Keratinocyte (primary cell): ENCODE measurements around the gene POLR1A. TPM values are rescaled to one million over a fixed set of nuclear protein-coding genes. Genes with fewer than 3 reads are reported as not detected.

Source experiments
- DNase-seq: peaks from one replicate; pipeline ENCODE4 v3.0.0-alpha.2; 2011; ENCODE audit warnings: low read depth, missing footprints, low spot score
- FAIRE-seq: peaks from 2 replicates; lab custom pipeline; 2011; peaks lifted over from hg19 to GRCh38; lab: Jason Lieb, UNC
- H2AFZ ChIP-seq: 2 replicates; pipeline ENCODE4 v1.6.0; 2012; ENCODE audit warnings: low read length, control low read depth, inconsistent platforms; ENCODE audit not compliant: control insufficient read depth
- H3K27ac ChIP-seq: 2 replicates; pipeline ENCODE4 v1.5.1; 2011; ENCODE audit warnings: low read length; ENCODE audit not compliant: control insufficient read depth, insufficient read depth
- H3K27me3 ChIP-seq: 3 replicates; pipeline ENCODE4 v1.6.0; 2011; ENCODE audit warnings: low read length; ENCODE audit not compliant: control insufficient read depth, insufficient read depth; ENCODE audit errors: extremely low read depth
- H3K36me3 ChIP-seq, 2 experiments: 2 replicates in 1 of 2; 3 replicates in 1 of 2; pipeline ENCODE4 v1.5.1; 2011; ENCODE audit warnings: low read length in 2 of 2, mild to moderate bottlenecking in 1 of 2; ENCODE audit not compliant: control insufficient read depth in 2 of 2, insufficient read depth in 2 of 2; ENCODE audit errors: extremely low read depth in 1 of 2
- H3K4me1 ChIP-seq: 3 replicates; pipeline ENCODE4 v1.5.1; 2011; ENCODE audit warnings: low read length; ENCODE audit not compliant: control insufficient read depth, insufficient read depth; ENCODE audit errors: extremely low read depth
- H3K4me2 ChIP-seq: 3 replicates; pipeline ENCODE4 v1.6.0; 2011; ENCODE audit warnings: low read depth, low read length; ENCODE audit not compliant: control insufficient read depth, insufficient read depth; ENCODE audit errors: extremely low read depth
- H3K4me3 ChIP-seq, 3 experiments: fragments of 200-600 bp in 1 of 3; sonication (generic) in 1 of 3; 2 replicates in 2 of 3; 3 replicates in 1 of 3; pipeline ENCODE4 v1.5.1; 2011 to 2016; ENCODE audit warnings: low read length in 3 of 3, mild to moderate bottlenecking in 3 of 3, control low read depth in 2 of 3, inconsistent platforms in 1 of 3, low read depth in 1 of 3, mixed read lengths in 1 of 3, mixed run types in 1 of 3, moderate library complexity in 1 of 3; ENCODE audit not compliant: control insufficient read depth in 2 of 3, insufficient read depth in 2 of 3; ENCODE audit errors: extremely low read depth in 1 of 3
- H3K79me2 ChIP-seq: 2 replicates; pipeline ENCODE4 v1.6.0; 2012; ENCODE audit warnings: low read length; ENCODE audit not compliant: control insufficient read depth, insufficient read depth
- H3K9ac ChIP-seq: 3 replicates; pipeline ENCODE4 v1.6.0; 2011; ENCODE audit warnings: low read length; ENCODE audit not compliant: control insufficient read depth, insufficient read depth; ENCODE audit errors: extremely low read depth
- H3K9me1 ChIP-seq: 3 replicates; pipeline ENCODE4 v1.6.0; 2011; ENCODE audit warnings: low read length; ENCODE audit not compliant: control insufficient read depth, insufficient read depth; ENCODE audit errors: extremely low read depth
- H3K9me3 ChIP-seq: 2 replicates; pipeline ENCODE4 v1.5.1; 2012; ENCODE audit warnings: low read depth, low read length; ENCODE audit not compliant: control insufficient read depth
- H4K20me1 ChIP-seq: 3 replicates; pipeline ENCODE4 v1.6.0; 2011; ENCODE audit warnings: low read length; ENCODE audit not compliant: control insufficient read depth, insufficient read depth; ENCODE audit errors: extremely low read depth
- EZH2 ChIP-seq: IDR thresholded peaks from one replicate; pipeline ENCODE4 v1.6.1; 2012; ENCODE audit warnings: inconsistent platforms, mild to moderate bottlenecking, low read length, moderate library complexity
- dilution Hi-C: fragments of 300-500 bp; cut with MboI; formaldehyde crosslinking; loops from one replicate; pipeline ENCODE4 v1.7.0; 2020; ENCODE audit warnings: low sequenced_read_pairs; ENCODE audit not compliant: extremely low pct_ligation_motif_present
- polyA plus RNA-seq, 5 experiments: library from polyadenylated mRNA; depleted of rRNA in 3 of 5; stranded (reverse) in 3 of 5; stranded (forward) in 1 of 5; unstranded in 1 of 5; fragments of >200 nt; gene quantifications; 1 replicate in 1 of 5; 2 replicates in 3 of 5; 3 replicates in 1 of 5; pipeline versions ENCODE4 v1.2.1 to v1.2.3, GENCODE V29; 2011 to 2012; ENCODE audit warnings: missing spikeins in 2 of 5, low read depth in 1 of 5, low replicate concordance in 1 of 5
- TF ChIP-seq, protein P1 (sequence below), 3 experiments: IDR thresholded peaks in 1 of 3; conservative IDR thresholded peaks in 1 of 3; optimal IDR thresholded peaks in 1 of 3; 2 replicates in 2 of 3; 3 replicates in 1 of 3; pipeline versions ENCODE3 to v1.5.1; 2011; ENCODE audit warnings: low read length in 3 of 3, mild to moderate bottlenecking in 3 of 3, moderate library complexity in 2 of 3, control low read depth in 1 of 3, inconsistent platforms in 1 of 3; ENCODE audit not compliant: insufficient read depth in 2 of 3; ENCODE audit errors: extremely low read depth in 1 of 3

The POLR1A gene
- polyA plus RNA-seq, 1 donor (not counting 4 experiments of a cell fraction or from before 2014, with no cell fraction given) = 16.1 TPM

DNA sequence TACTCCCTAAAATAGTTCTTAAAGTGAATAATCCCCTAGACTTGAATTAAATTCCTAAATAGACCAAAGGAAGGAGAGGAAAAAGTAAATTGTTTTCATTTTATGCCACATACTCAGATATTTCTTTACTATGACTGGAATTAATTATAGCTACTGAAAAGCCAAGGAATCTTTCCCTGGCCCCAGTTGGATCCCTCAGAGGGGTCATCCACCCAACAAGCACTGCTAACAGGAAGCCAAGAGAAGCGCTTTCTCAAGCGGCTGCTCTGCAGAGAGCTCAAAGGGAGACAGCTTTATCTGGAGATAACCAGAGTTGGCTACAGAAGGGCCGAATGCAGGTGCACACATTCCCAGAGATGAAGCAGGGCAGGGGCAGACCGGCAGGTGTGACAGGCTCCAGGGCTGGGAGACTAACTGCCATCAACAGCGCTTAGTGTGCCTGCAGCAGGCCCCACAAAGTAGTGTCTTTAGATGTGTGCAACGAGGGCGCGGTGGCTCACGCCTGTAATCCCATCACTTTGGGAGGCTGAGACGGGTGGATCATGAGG, 51.1 kb downstream of the POLR1A start:
- Histone ChIP-seq H3K4me1 (no peaks in the 10 kb centered on the region), H3K4me3 (no peak overlapping the region), H4K20me1 (no peaks in the 10 kb centered on the region), H2AFZ (no peak overlapping the region), H3K79me2 (no peaks in the 10 kb centered on the region), H3K27me3 (no peaks in the 10 kb centered on the region), H3K9ac (no peak overlapping the region), H3K27ac (no peak overlapping the region), H3K36me3 (peaks cover 25 to 32% of the 10 kb centered on the region in 2 experiments), H3K9me1 (no peaks in the 10 kb centered on the region), H3K9me3 (no peaks in the 10 kb centered on the region), H3K4me2 (no peak overlapping the region)
- FAIRE-seq (no peak), DNase-seq (no peak)
- no peak for TF ChIP-seq EZH2
- TF ChIP-seq, protein P1, sequence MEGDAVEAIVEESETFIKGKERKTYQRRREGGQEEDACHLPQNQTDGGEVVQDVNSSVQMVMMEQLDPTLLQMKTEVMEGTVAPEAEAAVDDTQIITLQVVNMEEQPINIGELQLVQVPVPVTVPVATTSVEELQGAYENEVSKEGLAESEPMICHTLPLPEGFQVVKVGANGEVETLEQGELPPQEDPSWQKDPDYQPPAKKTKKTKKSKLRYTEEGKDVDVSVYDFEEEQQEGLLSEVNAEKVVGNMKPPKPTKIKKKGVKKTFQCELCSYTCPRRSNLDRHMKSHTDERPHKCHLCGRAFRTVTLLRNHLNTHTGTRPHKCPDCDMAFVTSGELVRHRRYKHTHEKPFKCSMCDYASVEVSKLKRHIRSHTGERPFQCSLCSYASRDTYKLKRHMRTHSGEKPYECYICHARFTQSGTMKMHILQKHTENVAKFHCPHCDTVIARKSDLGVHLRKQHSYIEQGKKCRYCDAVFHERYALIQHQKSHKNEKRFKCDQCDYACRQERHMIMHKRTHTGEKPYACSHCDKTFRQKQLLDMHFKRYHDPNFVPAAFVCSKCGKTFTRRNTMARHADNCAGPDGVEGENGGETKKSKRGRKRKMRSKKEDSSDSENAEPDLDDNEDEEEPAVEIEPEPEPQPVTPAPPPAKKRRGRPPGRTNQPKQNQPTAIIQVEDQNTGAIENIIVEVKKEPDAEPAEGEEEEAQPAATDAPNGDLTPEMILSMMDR (optimal IDR thresholded peaks at IDR 0.05 in 1 of 3, IDR thresholded peaks at IDR 0.05 in 1 of 3, conservative IDR thresholded peaks at IDR 0.05 in 1 of 3; ENCODE audit: extremely low read depth in 1 of 3, insufficient read depth in 2 of 3, low read length in 3 of 3) = no peak
- dilution Hi-C loops = no loop called here

DNA sequence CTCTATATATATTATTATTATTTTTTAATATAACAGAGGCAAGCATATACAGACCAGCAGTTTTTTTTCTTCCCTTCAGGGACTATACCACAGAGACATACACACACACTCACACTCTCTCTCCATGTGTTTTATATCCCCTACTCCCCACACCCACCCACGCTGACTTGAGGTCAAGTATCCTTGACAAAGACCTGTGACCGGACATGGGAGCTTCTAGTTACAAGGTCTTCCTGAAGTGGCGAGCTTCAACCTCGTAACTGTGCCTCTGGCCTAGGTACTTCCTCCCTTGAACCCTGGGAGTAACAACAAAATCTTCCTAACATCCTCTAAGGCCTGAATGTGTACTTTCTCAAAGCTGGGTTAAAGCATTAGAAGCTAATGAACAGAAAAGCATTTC, 52.5 kb downstream of the POLR1A start:
- Histone ChIP-seq H4K20me1 (no peaks in the 10 kb centered on the region), H3K9ac (no peak overlapping the region), H3K27ac (no peak overlapping the region), H3K4me3 (no peak overlapping the region), H3K9me1 (no peaks in the 10 kb centered on the region), H3K27me3 (no peaks in the 10 kb centered on the region), H3K36me3 (peaks cover 32 to 38% of the 10 kb centered on the region in 2 experiments), H3K79me2 (no peaks in the 10 kb centered on the region), H3K9me3 (no peaks in the 10 kb centered on the region), H3K4me2 (no peak overlapping the region), H2AFZ (no peak overlapping the region), H3K4me1 (no peaks in the 10 kb centered on the region)
- TF ChIP-seq EZH2 = no peak
- TF ChIP-seq, protein P1 (optimal IDR thresholded peaks at IDR 0.05 in 1 of 3, IDR thresholded peaks at IDR 0.05 in 1 of 3, conservative IDR thresholded peaks at IDR 0.05 in 1 of 3; ENCODE audit: extremely low read depth in 1 of 3, insufficient read depth in 2 of 3, low read length in 3 of 3) = no peak
- FAIRE-seq (no peak), DNase-seq (no peak)
- dilution Hi-C loops = no loop called here
